ENCODE measurements around the gene GET4. TPM values are rescaled to one million over a fixed set of nuclear protein-coding genes. Genes with fewer than 3 reads are reported as not detected.
A peak's percentile ranks its signal among the peaks of the same experiment; 100 is the strongest.

The GET4 gene
- 38.2 TPM for total RNA-seq

DNA sequence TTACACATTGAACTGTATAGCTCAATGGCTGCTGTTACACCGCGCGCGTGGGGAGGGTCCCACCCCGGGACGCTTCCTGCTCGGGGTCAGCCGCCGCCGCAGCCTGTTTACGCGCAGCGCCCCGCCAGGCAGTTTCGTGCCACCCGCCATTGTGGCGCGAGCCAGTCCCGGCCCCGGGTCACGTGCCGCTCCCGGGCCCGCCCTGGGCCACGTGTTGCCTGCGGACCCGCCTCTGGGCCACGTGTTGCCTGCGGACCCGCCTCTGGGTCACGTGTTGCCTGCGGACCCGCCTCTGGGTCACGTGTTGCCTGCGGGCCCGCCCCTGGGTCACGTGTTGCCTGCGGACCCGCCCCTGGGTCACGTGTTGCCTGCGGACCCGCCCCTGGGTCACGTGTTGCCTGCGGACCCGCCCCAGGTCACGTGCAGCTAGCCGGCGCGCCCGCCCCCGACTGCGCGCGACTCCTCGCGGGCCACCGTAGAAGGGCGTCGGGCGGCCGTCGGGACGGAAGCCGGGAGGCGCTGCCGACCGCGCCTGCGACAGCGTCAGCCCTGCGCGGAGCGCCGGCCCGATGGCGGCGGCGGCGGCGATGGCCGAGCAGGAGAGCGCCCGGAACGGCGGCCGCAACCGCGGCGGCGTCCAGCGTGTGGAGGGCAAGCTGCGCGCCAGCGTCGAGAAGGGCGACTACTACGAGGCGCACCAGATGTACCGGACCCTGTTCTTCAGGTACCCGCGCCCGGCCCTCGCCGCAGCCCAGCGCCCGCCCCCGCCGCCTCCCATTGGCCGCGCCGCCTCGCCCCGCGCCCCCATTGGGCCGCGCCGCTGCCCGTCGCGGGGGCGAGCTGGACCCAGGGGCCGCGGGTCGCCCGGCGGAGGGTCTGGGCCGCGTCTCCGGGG is at the start of gene GET4:
TSS of gene GET4 (plus strand) at position 478 of the 895 bp plus-strand sequence. CDS start at position 570, 92 bp downstream.
- ATAC-seq (peak; percentile 71), DNase-seq (ENCODE audit: low spot score) (peak; percentile 98)

- DNase-seq (ENCODE audit: low spot score): no peak
- no peak for ATAC-seq
Measured at GRCh38 chr7:828793-829561, 47.4 kb upstream of the GET4 start.

DNA sequence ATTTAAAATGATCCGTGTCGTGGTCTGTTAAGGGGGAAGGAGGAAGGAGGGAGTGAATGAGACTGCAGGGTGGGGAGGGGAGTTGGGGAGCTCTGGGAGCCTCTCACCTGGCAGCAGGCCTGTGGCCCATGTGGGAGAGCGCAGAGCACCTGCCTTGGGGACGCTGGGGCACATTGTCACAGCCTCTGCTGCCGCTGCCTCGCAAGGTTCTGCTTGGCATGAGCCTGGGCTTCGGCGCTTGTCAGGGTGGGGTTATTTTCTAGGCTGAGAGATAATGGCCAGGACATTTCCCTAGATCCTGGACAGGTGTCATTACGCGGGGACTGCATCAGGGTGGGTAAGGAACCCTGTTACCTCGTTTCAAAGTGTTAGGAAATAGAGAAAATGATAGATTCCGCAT is 46.3 kb upstream of the GET4 start:
- no peak for DNase-seq (ENCODE audit: low spot score)
- ATAC-seq: no peak

DNA sequence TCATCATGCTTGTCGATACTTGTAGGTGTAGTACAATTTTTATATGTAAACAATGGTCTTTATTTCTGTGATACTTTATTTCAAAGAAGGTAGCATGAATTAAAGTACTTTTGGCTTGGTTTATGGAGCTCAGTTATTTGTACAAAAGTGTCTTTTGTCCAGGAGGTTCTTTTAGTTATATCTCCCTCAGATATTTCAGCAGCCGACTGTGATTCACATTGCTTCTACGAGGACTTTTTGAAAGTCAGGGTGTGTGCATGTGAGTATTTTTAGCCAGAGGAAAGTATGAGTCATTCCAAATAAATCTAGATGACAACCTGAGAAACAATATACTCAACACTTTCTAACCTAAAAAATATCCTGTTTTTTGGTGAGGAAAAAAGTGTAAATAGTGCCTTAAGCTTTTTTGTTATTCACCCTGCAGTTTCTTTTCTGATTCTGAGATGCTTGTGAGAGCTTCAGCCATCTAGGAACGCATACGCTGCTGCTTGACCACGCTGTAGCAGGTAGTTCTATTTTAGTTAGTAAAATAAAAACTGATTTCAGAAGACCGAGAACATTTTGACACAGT is 44.7 kb upstream of the GET4 start:
- peak; percentile 14 for ATAC-seq
- DNase-seq (ENCODE audit: low spot score): no peak

GRCh38 chr7:832167-832967 is 44.0 kb upstream of the GET4 start, which contains the start of gene SUN1:
SUN1 (plus strand) TSS chr7:832476; CDS start chr7:832525, 49 bp downstream.
- ATAC-seq: no peak
- no peak for DNase-seq (ENCODE audit: low spot score)

GRCh38 chr7:832968-833424 is 43.4 kb upstream of the GET4 start:
- ATAC-seq (no peak), DNase-seq (ENCODE audit: low spot score) (no peak)

GRCh38 chr7:833601-834258 is 42.6 kb upstream of the GET4 start:
- DNase-seq (ENCODE audit: low spot score) (no peak), ATAC-seq (no peak)

DNA sequence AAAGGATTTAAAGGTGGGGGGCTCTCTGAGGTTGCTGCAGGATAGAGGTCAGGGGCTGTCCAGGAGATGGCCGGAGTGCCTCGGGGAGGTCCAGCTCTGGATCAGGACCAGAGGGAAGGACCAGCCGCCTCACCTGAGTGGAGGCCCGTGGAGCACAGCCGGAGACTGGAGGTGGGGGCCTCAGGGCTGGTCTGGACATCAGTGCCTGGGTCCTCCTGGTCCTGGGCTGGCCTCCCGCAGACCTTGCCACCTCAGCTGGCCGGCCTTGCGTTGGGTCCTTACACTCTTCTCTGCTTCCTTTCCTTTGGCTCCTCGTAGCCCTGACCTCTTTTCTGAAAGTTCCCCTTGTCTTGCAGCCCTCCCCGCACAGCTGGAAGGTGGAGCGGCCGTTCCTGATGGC is 42.1 kb upstream of the GET4 start:
- DNase-seq (ENCODE audit: low spot score) (no peak), ATAC-seq (no peak)

- ATAC-seq (no peak), DNase-seq (ENCODE audit: low spot score) (no peak)
Measured at GRCh38 chr7:835021-835420, 41.3 kb upstream of the GET4 start.

GRCh38 chr7:835485-836401 is 40.6 kb upstream of the GET4 start:
- DNase-seq (ENCODE audit: low spot score): no peak

GRCh38 chr7:836429-836828 is 39.9 kb upstream of the GET4 start:
- peak; percentile 57 for DNase-seq (ENCODE audit: low spot score)
- ATAC-seq: peak; percentile 93

More at GRCh38 chr7:835485-836401, 40.6 kb upstream of the GET4 start:
- no peak for ATAC-seq

- ATAC-seq (no peak), DNase-seq (ENCODE audit: low spot score) (no peak)
Measured at GRCh38 chr7:837001-837400, 39.4 kb upstream of the GET4 start.

DNA sequence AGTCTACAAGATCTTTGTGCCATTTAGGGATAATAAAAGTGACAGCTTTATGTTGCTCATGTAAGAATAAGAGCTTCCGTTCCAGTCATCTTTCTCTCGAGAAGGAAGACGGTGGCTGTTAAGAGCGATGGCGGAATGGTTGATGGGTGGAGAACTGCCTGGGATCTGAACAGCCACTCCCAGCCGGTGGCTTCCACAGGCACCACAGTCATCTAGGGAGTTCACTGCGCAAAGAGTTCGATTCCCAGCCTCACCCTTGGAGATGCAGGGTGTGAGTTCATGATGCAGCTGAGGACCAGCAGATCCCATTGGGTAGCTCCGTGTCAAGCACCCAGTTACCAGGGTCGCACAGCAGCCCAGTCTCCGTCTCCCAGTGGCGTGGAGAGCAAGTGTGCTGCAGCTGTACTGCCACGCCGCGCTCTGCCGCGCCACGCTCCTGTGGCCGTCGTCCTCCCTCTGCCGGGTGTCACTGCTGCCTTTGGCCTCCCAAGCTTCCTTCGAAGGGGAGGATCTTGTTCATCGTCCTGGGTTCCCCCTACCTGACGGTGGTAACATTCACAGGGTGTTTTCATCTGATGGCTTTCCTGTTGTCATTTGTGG is 36.3 kb upstream of the GET4 start:
- DNase-seq (ENCODE audit: low spot score) (no peak), ATAC-seq (no peak)

DNA sequence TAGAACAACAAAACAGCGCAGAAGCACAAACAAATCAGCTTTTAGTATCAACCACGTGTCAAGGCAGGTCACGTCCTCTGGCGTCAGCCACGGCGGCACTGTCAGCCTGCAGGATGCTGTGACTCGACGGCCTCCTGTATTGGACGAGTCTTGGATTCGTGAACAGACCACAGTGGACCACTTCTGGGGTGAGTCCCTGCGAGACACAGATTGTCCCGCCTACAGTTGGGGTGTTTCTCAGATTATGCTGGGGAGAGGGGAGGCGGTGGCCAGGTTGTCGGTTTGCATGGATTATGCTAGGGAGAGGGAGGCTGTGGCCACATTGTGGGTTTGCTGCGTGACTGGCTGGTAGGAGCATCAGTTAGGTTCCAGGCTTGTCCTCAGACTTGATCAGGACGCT is 34.4 kb upstream of the GET4 start:
- no peak for DNase-seq (ENCODE audit: low spot score)
- no peak for ATAC-seq

- ATAC-seq (no peak), DNase-seq (ENCODE audit: low spot score) (no peak)
Measured at GRCh38 chr7:842431-843031, 33.8 kb upstream of the GET4 start.

GRCh38 chr7:843230-843629 is 33.1 kb upstream of the GET4 start:
- no peak for ATAC-seq

GRCh38 chr7:844043-844442 is 32.3 kb upstream of the GET4 start:
- no peak for DNase-seq (ENCODE audit: low spot score)
- no peak for ATAC-seq

More at GRCh38 chr7:843230-843629, 33.1 kb upstream of the GET4 start:
- DNase-seq (ENCODE audit: low spot score): no peak

- ATAC-seq (no peak), DNase-seq (ENCODE audit: low spot score) (no peak)
Measured at GRCh38 chr7:844514-844913, 31.8 kb upstream of the GET4 start.
